NCI-H446 treated with DMSO at 0.1 percent for 48 hours (cell line): Measurements from ENCODE around the gene RUBCNL.

Experiments
- DNase-seq: peaks from one replicate; lab custom pipeline; 2025; lab: John Stamatoyannopoulos, UW

The RUBCNL gene

GRCh38 chr13:46304546-46304945, 82.5 kb downstream of the RUBCNL start:
- no peak for DNase-seq

- no peak for DNase-seq
These were observed 83.2 kb downstream of the RUBCNL start for GRCh38 chr13:46303742-46304385.

- DNase-seq, result no peak
These were observed 89.7 kb downstream of the RUBCNL start for GRCh38 chr13:46297361-46297811.

GRCh38 chr13:46296921-46297320, 90.1 kb downstream of the RUBCNL start:
- DNase-seq, result no peak

- DNase-seq, result no peak
These were observed 90.8 kb downstream of the RUBCNL start for GRCh38 chr13:46296115-46296822.

GRCh38 chr13:46295491-46296114, 91.4 kb downstream of the RUBCNL start:
- no peak for DNase-seq

GRCh38 chr13:46293436-46293835, 93.6 kb downstream of the RUBCNL start:
- DNase-seq, result no peak
